ENCODE data around the gene SH3RF1.

The SH3RF1 gene

DNA sequence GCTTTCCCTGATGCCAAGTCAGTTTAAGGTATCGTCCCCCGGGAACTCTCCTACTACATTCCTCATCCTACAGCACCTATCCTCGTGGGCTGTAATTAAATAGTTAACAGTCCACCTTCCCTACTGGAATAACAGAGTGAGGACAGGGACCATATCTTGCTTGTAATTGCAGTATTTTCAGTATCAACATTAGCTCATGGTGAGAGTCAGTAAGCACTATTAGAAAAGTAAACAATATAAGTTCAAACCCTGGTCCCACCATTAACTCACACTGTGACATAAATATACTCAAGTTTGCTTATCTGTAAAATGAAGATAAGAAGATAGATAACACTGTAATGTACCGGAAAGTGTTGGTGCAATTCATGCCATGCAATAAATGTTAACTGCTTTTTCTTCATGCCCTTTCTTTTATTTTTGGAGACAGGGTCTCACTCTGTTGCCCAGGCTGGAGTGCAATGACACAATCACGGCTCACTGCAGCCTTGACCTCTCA lies 61.3 kb downstream of the SH3RF1 start:
- Histone ChIP-seq H4K20me1 (ENCODE audit: insufficient read depth, low read length) (no peaks in the 10 kb centered on the region), H3K4me3 (ENCODE audit: low read depth in 1 of 2, low read length in 2 of 2) (no peak overlapping the region), H3K9ac (ENCODE audit: low read depth, low read length) (no peak overlapping the region), H3K4me2 (ENCODE audit: insufficient read depth, low read length) (no peak overlapping the region), H3K27me3 (ENCODE audit: insufficient read depth, low read length, poor library complexity) (no peaks in the 10 kb centered on the region), H3K27ac (ENCODE audit: low read length) (no peak overlapping the region), H3K36me3 (ENCODE audit: insufficient read depth, low read length) (no peaks in the 10 kb centered on the region), H3K4me1 (ENCODE audit: insufficient read depth, low read length) (no peaks in the 10 kb centered on the region), H2AFZ (ENCODE audit: low read depth, low read length) (no peak overlapping the region), H3K79me2 (ENCODE audit: insufficient read depth, low read length) (no peaks in the 10 kb centered on the region), H3K9me3 (ENCODE audit: insufficient read depth, low read length, severe bottlenecking) (no peaks in the 10 kb centered on the region)
- no peak for ATAC-seq (ENCODE audit: insufficient read depth, low read depth)
- DNase-seq = no peak
- TF ChIP-seq EZH2 (IDR thresholded peaks at IDR 0.05; ENCODE audit: borderline replicate concordance, low read depth, low read length, severe bottlenecking) = no peak
- TF ChIP-seq, protein P1, sequence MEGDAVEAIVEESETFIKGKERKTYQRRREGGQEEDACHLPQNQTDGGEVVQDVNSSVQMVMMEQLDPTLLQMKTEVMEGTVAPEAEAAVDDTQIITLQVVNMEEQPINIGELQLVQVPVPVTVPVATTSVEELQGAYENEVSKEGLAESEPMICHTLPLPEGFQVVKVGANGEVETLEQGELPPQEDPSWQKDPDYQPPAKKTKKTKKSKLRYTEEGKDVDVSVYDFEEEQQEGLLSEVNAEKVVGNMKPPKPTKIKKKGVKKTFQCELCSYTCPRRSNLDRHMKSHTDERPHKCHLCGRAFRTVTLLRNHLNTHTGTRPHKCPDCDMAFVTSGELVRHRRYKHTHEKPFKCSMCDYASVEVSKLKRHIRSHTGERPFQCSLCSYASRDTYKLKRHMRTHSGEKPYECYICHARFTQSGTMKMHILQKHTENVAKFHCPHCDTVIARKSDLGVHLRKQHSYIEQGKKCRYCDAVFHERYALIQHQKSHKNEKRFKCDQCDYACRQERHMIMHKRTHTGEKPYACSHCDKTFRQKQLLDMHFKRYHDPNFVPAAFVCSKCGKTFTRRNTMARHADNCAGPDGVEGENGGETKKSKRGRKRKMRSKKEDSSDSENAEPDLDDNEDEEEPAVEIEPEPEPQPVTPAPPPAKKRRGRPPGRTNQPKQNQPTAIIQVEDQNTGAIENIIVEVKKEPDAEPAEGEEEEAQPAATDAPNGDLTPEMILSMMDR (IDR thresholded peaks at IDR 0.05; ENCODE audit: borderline replicate concordance, extremely low read depth, low read length, poor library complexity, severe bottlenecking) = no peak

DNA sequence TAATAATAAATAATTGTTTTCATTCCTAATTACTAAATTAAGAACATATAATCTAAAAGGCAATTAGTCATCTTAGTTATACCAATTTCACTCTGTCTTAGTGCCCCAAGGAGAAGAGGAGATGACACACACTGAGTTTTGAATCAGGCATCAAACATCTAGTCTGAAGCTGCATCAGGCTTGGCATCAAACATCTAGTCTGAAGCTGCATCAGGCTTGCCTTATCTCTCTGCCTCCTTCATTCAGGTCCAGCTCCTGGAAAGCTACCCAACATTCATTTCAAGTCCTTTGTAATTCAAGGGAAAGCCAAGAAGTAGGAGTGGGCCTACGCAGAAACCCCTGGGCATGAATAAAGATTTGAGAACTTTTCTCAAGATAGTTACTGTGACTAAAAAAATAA lies 62.2 kb downstream of the SH3RF1 start:
- TF ChIP-seq, protein P1 (IDR thresholded peaks at IDR 0.05; ENCODE audit: borderline replicate concordance, extremely low read depth, low read length, poor library complexity, severe bottlenecking) = no peak
- no peak for TF ChIP-seq EZH2 (IDR thresholded peaks at IDR 0.05; ENCODE audit: borderline replicate concordance, low read depth, low read length, severe bottlenecking)
- H3K4me2 ChIP-seq (ENCODE audit: insufficient read depth, low read length) = no peak overlapping the region
- no peaks in the 10 kb centered on the region for H3K9me3 ChIP-seq (ENCODE audit: insufficient read depth, low read length, severe bottlenecking)
- no peaks in the 10 kb centered on the region for H3K36me3 ChIP-seq (ENCODE audit: insufficient read depth, low read length)
- no peaks in the 10 kb centered on the region for H3K27me3 ChIP-seq (ENCODE audit: insufficient read depth, low read length, poor library complexity)
- H3K27ac ChIP-seq (ENCODE audit: low read length) = no peak overlapping the region
- H3K79me2 ChIP-seq (ENCODE audit: insufficient read depth, low read length) = no peaks in the 10 kb centered on the region
- H3K4me3 ChIP-seq (ENCODE audit: low read depth in 1 of 2, low read length in 2 of 2) = no peak overlapping the region
- no peaks in the 10 kb centered on the region for H3K4me1 ChIP-seq (ENCODE audit: insufficient read depth, low read length)
- no peaks in the 10 kb centered on the region for H4K20me1 ChIP-seq (ENCODE audit: insufficient read depth, low read length)
- H2AFZ ChIP-seq (ENCODE audit: low read depth, low read length) = no peak overlapping the region
- no peak overlapping the region for H3K9ac ChIP-seq (ENCODE audit: low read depth, low read length)
- no peak for DNase-seq
- no peak for ATAC-seq (ENCODE audit: insufficient read depth, low read depth)

DNA sequence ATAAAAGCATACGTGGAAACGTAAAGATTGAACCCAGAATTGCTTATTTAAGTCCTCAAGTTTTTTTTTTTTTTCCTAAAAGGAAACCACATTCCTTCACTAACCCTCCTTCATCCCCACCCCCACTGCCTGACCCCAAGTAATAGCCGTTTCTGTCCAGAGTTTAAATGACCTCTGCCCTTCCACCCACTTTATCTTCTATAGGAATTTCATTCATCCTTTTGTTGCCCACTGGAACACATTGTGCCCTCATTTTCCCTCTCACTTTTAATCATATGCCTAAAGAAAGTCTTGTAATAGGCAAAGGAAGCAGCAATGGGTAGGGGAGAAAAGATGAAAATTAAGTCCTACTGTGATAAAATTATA lies 62.7 kb downstream of the SH3RF1 start:
- DNase-seq = no peak
- Histone ChIP-seq H3K9ac (ENCODE audit: low read depth, low read length) (no peak overlapping the region), H3K79me2 (ENCODE audit: insufficient read depth, low read length) (no peaks in the 10 kb centered on the region)

More for the DNA sequence above, 62.7 kb downstream of the SH3RF1 start:
- H3K36me3 ChIP-seq (ENCODE audit: insufficient read depth, low read length) = no peaks in the 10 kb centered on the region
- no peaks in the 10 kb centered on the region for H3K27me3 ChIP-seq (ENCODE audit: insufficient read depth, low read length, poor library complexity)
- H2AFZ ChIP-seq (ENCODE audit: low read depth, low read length) = no peak overlapping the region
- TF ChIP-seq, protein P1 (IDR thresholded peaks at IDR 0.05; ENCODE audit: borderline replicate concordance, extremely low read depth, low read length, poor library complexity, severe bottlenecking) = no peak
- TF ChIP-seq EZH2 (IDR thresholded peaks at IDR 0.05; ENCODE audit: borderline replicate concordance, low read depth, low read length, severe bottlenecking) = no peak
- H4K20me1 ChIP-seq (ENCODE audit: insufficient read depth, low read length) = no peaks in the 10 kb centered on the region
- no peak overlapping the region for H3K27ac ChIP-seq (ENCODE audit: low read length)
- H3K4me2 ChIP-seq (ENCODE audit: insufficient read depth, low read length) = no peak overlapping the region
- H3K9me3 ChIP-seq (ENCODE audit: insufficient read depth, low read length, severe bottlenecking) = no peaks in the 10 kb centered on the region
- H3K4me1 ChIP-seq (ENCODE audit: insufficient read depth, low read length) = no peaks in the 10 kb centered on the region
- ATAC-seq (ENCODE audit: insufficient read depth, low read depth) = no peak
- H3K4me3 ChIP-seq (ENCODE audit: low read depth in 1 of 2, low read length in 2 of 2) = no peak overlapping the region

Data from DND-41 (cell line).